IMR-90 (cell line): ENCODE results near the gene SGSH. TPM values are rescaled to one million over a fixed set of nuclear protein-coding genes. Genes with fewer than 3 reads are reported as not detected.

ENCODE experiments used
- ATAC-seq: fragments of 200-7000 bp; cut with Tn5 transposase; 2 replicates; pipeline ENCODE4 v1.9.1; 2020; ENCODE audit warnings: low read depth, mild to moderate bottlenecking, moderate library complexity
- BruUV-seq: library from RNA; stranded (reverse); fragments of 400-500 nt; replicated peaks from 2 replicates; lab custom pipeline; 2021; lab: Mats Ljungman, UMichigan
- CTCF ChIA-PET: fragments of 300-600 bp; formaldehyde crosslinking; extraction: SDS; loops from one replicate; lab custom pipeline; 2021; ENCODE audit warnings: antibody characterized with exemption; lab: Yijun Ruan, JAX
- POLR2A ChIA-PET: fragments of 300-600 bp; sonication (Branson Sonifier 250); formaldehyde crosslinking; loops from one replicate; lab custom pipeline; 2022; ENCODE audit warnings: antibody characterized with exemption; ENCODE audit not compliant: unreplicated experiment; lab: Charles Lee
- DNase-seq: peaks from one replicate; pipeline ENCODE4 v3.0.0; 2013
- H2AFZ ChIP-seq: replicated peaks from 2 replicates; pipeline ENCODE3; 2013; ENCODE audit warnings: low read length, mild to moderate bottlenecking; ENCODE audit not compliant: poor library complexity
- H2AK5ac ChIP-seq: 2 replicates; pipeline ENCODE4 v1.6.1; 2013; ENCODE audit warnings: low read depth, low read length, inconsistent platforms
- H2AK9ac ChIP-seq: replicated peaks from 2 replicates; pipeline ENCODE3; 2013; ENCODE audit warnings: mild to moderate bottlenecking, low read depth, low read length, moderate library complexity; ENCODE audit not compliant: poor library complexity
- H2BK120ac ChIP-seq: 2 replicates; pipeline ENCODE4 v1.6.1; 2013; ENCODE audit warnings: low read depth, low read length, inconsistent platforms
- H2BK15ac ChIP-seq: 3 replicates; pipeline ENCODE4 v1.6.1; 2013; ENCODE audit warnings: low read depth, low read length, inconsistent platforms
- H2BK20ac ChIP-seq: 2 replicates; pipeline ENCODE4 v1.6.1; 2013; ENCODE audit warnings: low read depth, mild to moderate bottlenecking, inconsistent platforms, low read length, moderate library complexity
- H2BK5ac ChIP-seq: 2 replicates; pipeline ENCODE4 v1.6.1; 2013; ENCODE audit warnings: mild to moderate bottlenecking, low read depth, low read length, inconsistent platforms; ENCODE audit not compliant: poor library complexity, severe bottlenecking
- H3K14ac ChIP-seq: replicated peaks from 2 replicates; pipeline ENCODE4 v1.6.1; 2013; ENCODE audit warnings: low read depth, low read length, inconsistent platforms
- H3K18ac ChIP-seq: 2 replicates; pipeline ENCODE4 v1.6.1; 2013; ENCODE audit warnings: low read depth, low read length, control low read depth
- H3K23ac ChIP-seq: 2 replicates; pipeline ENCODE4 v1.6.1; 2013; ENCODE audit warnings: low read depth, low read length, inconsistent platforms
- H3K27ac ChIP-seq: 2 replicates; pipeline ENCODE4 v1.5.1; 2013; ENCODE audit warnings: mild to moderate bottlenecking, control low read depth, low read length; ENCODE audit not compliant: insufficient read depth
- H3K27me3 ChIP-seq: 2 replicates; pipeline ENCODE4 v1.6.1; 2013; ENCODE audit warnings: low read length; ENCODE audit not compliant: control insufficient read depth, insufficient read depth
- H3K36me3 ChIP-seq: 2 replicates; pipeline ENCODE4 v1.6.1; 2013; ENCODE audit warnings: low read length, mixed read lengths; ENCODE audit not compliant: control insufficient read depth, insufficient read depth
- H3K4ac ChIP-seq: 2 replicates; pipeline ENCODE4 v1.6.1; 2013; ENCODE audit warnings: low read depth, low read length, inconsistent platforms
- H3K4me1 ChIP-seq: 2 replicates; pipeline ENCODE4 v1.6.1; 2013; ENCODE audit warnings: low read length, mixed read lengths; ENCODE audit not compliant: control insufficient read depth, insufficient read depth
- H3K4me2 ChIP-seq: 2 replicates; pipeline ENCODE4 v1.6.1; 2013; ENCODE audit warnings: low read depth, mild to moderate bottlenecking, control low read depth, low read length, moderate library complexity
- H3K4me3 ChIP-seq: 2 replicates; pipeline ENCODE4 v1.5.1; 2013; ENCODE audit warnings: low read depth, mild to moderate bottlenecking, control low read depth, low read length, moderate library complexity; ENCODE audit not compliant: insufficient read depth
- H3K56ac ChIP-seq: 2 replicates; pipeline ENCODE4 v1.6.1; 2013; ENCODE audit warnings: low read length, inconsistent platforms; ENCODE audit not compliant: insufficient read depth; ENCODE audit errors: extremely low read depth
- H3K79me1 ChIP-seq, 2 experiments: 2 replicates each; pipeline ENCODE4 v1.6.1; 2013; ENCODE audit warnings: low read length in 2 of 2, inconsistent platforms in 1 of 2, low read depth in 1 of 2
- H3K9ac ChIP-seq: 2 replicates; pipeline ENCODE4 v1.6.1; 2013; ENCODE audit warnings: low read depth, low read length, control low read depth
- H3K9me1 ChIP-seq: 2 replicates; pipeline ENCODE4 v1.6.1; 2013; ENCODE audit warnings: low read length, inconsistent platforms; ENCODE audit not compliant: insufficient read depth
- H3K9me3 ChIP-seq: 2 replicates; pipeline ENCODE4 v1.6.1; 2013; ENCODE audit warnings: low read length; ENCODE audit not compliant: control insufficient read depth, insufficient read depth
- H4K20me1 ChIP-seq: 2 replicates; pipeline ENCODE4 v1.6.1; 2013; ENCODE audit warnings: low read length, inconsistent platforms; ENCODE audit not compliant: insufficient read depth
- H4K5ac ChIP-seq: 2 replicates; pipeline ENCODE4 v1.6.1; 2013; ENCODE audit warnings: mild to moderate bottlenecking, low read depth, low read length, control low read depth
- H4K8ac ChIP-seq, 2 experiments: 2 replicates each; pipeline ENCODE4 v1.6.1; 2013; ENCODE audit warnings: low read depth in 2 of 2, low read length in 2 of 2, control low read depth in 1 of 2, inconsistent platforms in 1 of 2
- H4K91ac ChIP-seq: 2 replicates; pipeline ENCODE4 v1.6.1; 2013; ENCODE audit warnings: low read depth, low read length, inconsistent platforms; ENCODE audit not compliant: insufficient read depth
- BHLHE40 ChIP-seq: fragments of 150-350 bp; IDR thresholded peaks from 2 replicates; pipeline ENCODE4 v1.6.1; 2016; ENCODE audit warnings: mild to moderate bottlenecking, low read depth, low read length
- CEBPB ChIP-seq: IDR thresholded peaks from 2 replicates; pipeline ENCODE4 v1.6.1; 2012; ENCODE audit warnings: low read depth, low read length, improper control_type of control experiment
- CHD1 ChIP-seq: IDR thresholded peaks from 2 replicates; pipeline ENCODE4 v1.6.1; 2012; ENCODE audit warnings: low read depth, low read length, improper control_type of control experiment
- CTCF ChIP-seq: conservative IDR thresholded peaks from 2 replicates; pipeline ENCODE4 v1.5.1; 2012; ENCODE audit warnings: mild to moderate bottlenecking, low read depth, low read length, improper control_type of control experiment
- ELK1 ChIP-seq: fragments of 150-350 bp; IDR thresholded peaks from 2 replicates; pipeline ENCODE4 v1.6.1; 2016; ENCODE audit warnings: low read depth, mild to moderate bottlenecking, low read length, moderate library complexity, borderline replicate concordance
- FOS ChIP-seq: fragments of 150-350 bp; IDR thresholded peaks from 2 replicates; pipeline ENCODE4 v1.6.1; 2016; ENCODE audit warnings: low read depth, low read length
- MAFK ChIP-seq: IDR thresholded peaks from 2 replicates; pipeline ENCODE4 v1.6.1; 2012; ENCODE audit warnings: low read depth, low read length, improper control_type of control experiment
- MAZ ChIP-seq: IDR thresholded peaks from 2 replicates; pipeline ENCODE4 v1.6.1; 2012; ENCODE audit warnings: low read depth, mild to moderate bottlenecking, low read length, improper control_type of control experiment, moderate library complexity, borderline replicate concordance
- MXI1 ChIP-seq: IDR thresholded peaks from 2 replicates; pipeline ENCODE4 v1.6.1; 2012; ENCODE audit warnings: low read depth, mild to moderate bottlenecking, low read length, moderate library complexity, borderline replicate concordance
- NFE2L2 ChIP-seq: fragments of 150-350 bp; IDR thresholded peaks from 2 replicates; pipeline ENCODE4 v1.6.1; 2016; ENCODE audit warnings: low read depth, mild to moderate bottlenecking, low read length
- POLR2A ChIP-seq: IDR thresholded peaks from 2 replicates; pipeline ENCODE4 v1.6.1; 2012; ENCODE audit warnings: mild to moderate bottlenecking, low read depth, low read length
- RAD21 ChIP-seq: IDR thresholded peaks from 2 replicates; pipeline ENCODE4 v1.6.1; 2012; ENCODE audit warnings: low read length, improper control_type of control experiment
- RCOR1 ChIP-seq: IDR thresholded peaks from 2 replicates; pipeline ENCODE4 v1.6.1; 2012; ENCODE audit warnings: mild to moderate bottlenecking, low read length, improper control_type of control experiment; ENCODE audit not compliant: insufficient replicate concordance
- RFX5 ChIP-seq: IDR thresholded peaks from 2 replicates; pipeline ENCODE4 v1.8.0; 2012; ENCODE audit warnings: low read depth, mild to moderate bottlenecking, low read length, moderate library complexity
- SMC3 ChIP-seq: fragments of 150-350 bp; IDR thresholded peaks from 2 replicates; pipeline ENCODE4 v1.6.1; 2016; ENCODE audit warnings: low read depth, mild to moderate bottlenecking, antibody characterized with exemption, low read length, moderate library complexity
- USF2 ChIP-seq: fragments of 150-350 bp; IDR thresholded peaks from 2 replicates; pipeline ENCODE4 v1.6.1; 2017; ENCODE audit warnings: mild to moderate bottlenecking, antibody characterized with exemption, low read length, low read depth
- WGBS, 2 experiments: methylation state at CpG; one replicate each; pipeline versions ENCODE4 v1.1.5 to v1.1.7; 2013; ENCODE audit warnings: missing lambda C conversion rate in 2 of 2; ENCODE audit not compliant: insufficient read length in 1 of 2; ENCODE audit errors: extremely low coverage in 2 of 2; 5-methylcytosine and 5-hydroxymethylcytosine counted together
- dilution Hi-C: fragments of 300-500 bp; cut with HindIII; formaldehyde crosslinking; loops from one replicate; pipeline ENCODE4 v1.14.3; 2018; ENCODE audit warnings: low sequenced_read_pairs; ENCODE audit not compliant: unreplicated experiment
- in situ Hi-C: fragments of 300-500 bp; cut with MboI; formaldehyde crosslinking; loops from 3 replicates; pipeline ENCODE4 v1.14.3; 2019; ENCODE audit warnings: low sequenced_read_pairs, inconsistent platforms, mixed read lengths
- intact Hi-C: fragments of 100-400 bp; cut with micrococcal nuclease; formaldehyde crosslinking; loops from 2 replicates; pipeline ENCODE4 v1.10.0; 2022
- polyA plus RNA-seq, 3 experiments: library from polyadenylated mRNA; depleted of rRNA; stranded (reverse); fragments of >200 nt; gene quantifications; 2 replicates each; pipeline ENCODE4 v1.2.3, GENCODE V29; 2012; ENCODE audit warnings: low replicate concordance in 1 of 3
- total RNA-seq: library from RNA; depleted of rRNA; stranded (reverse); fragments of >200 nt; gene quantifications from 2 replicates; pipeline ENCODE4 v1.2.3, GENCODE V29; 2012

The SGSH gene
- total and polyA plus RNA-seq, 2 of the 4 experiments (the other 2 are of a cell fraction) = 3.0 to 41.5 TPM

GRCh38 chr17:80229011-80229410 lies 8.9 kb upstream of the SGSH start:
- 86% methylated on average over 2 of the region's 4 CpGs; no CpG with 5 or more reads in 1 of the 2 experiments for WGBS, 2 experiments

More at GRCh38 chr17:80229011-80229410, 8.9 kb upstream of the SGSH start:
- H3K18ac ChIP-seq = no peak overlapping the region
- H4K20me1 ChIP-seq = no peaks in the 10 kb centered on the region
- no peak overlapping the region for H4K5ac ChIP-seq
- H3K14ac ChIP-seq = no peak overlapping the region
- peaks cover 14% of the 10 kb centered on the region for H3K9me3 ChIP-seq
- no peak overlapping the region for H3K4me2 ChIP-seq
- no peak overlapping the region for H3K4ac ChIP-seq
- no peak overlapping the region for H3K56ac ChIP-seq
- no peak overlapping the region for H2BK20ac ChIP-seq
- H3K27ac ChIP-seq = no peak overlapping the region
- no peak overlapping the region for H2BK5ac ChIP-seq
- no peak overlapping the region for H3K23ac ChIP-seq
- H4K8ac ChIP-seq = no peak overlapping the region
- ChIA-PET CTCF (no interaction called here), POLR2A (no interaction called here)
- intact Hi-C loops (no loop called here), in situ Hi-C loops (no loop called here), dilution Hi-C loops (no loop called here)
- no peak overlapping the region for H3K9ac ChIP-seq
- no peaks in the 10 kb centered on the region for H3K27me3 ChIP-seq
- peaks cover 39% of the 10 kb centered on the region for H3K36me3 ChIP-seq
- no peak overlapping the region for H3K4me3 ChIP-seq
- no peak overlapping the region for H2AFZ ChIP-seq
- H3K4me1 ChIP-seq = no peaks in the 10 kb centered on the region
- TF ChIP-seq CHD1 (no peak), MAFK (no peak), POLR2A (no peak), USF2 (no peak), MXI1 (no peak), ELK1 (no peak), NFE2L2 (no peak), MAZ (no peak), BHLHE40 (no peak), RAD21 (no peak), SMC3 (no peak), CEBPB (no peak), RFX5 (no peak), FOS (no peak), RCOR1 (no peak), CTCF (no peak)
- no TSS peak for BruUV-seq
- no peak overlapping the region for H2BK120ac ChIP-seq
- no peak overlapping the region for H4K91ac ChIP-seq
- no peak for DNase-seq
- peaks cover 4% of the 10 kb centered on the region for H3K9me1 ChIP-seq
- peaks cover 0 to 3% of the 10 kb centered on the region in 2 experiments; a peak in 2 of 4 replicates for H3K79me1 ChIP-seq
- no peak overlapping the region for H2BK15ac ChIP-seq
- no peak overlapping the region for H2AK9ac ChIP-seq
- H2AK5ac ChIP-seq = no peak overlapping the region
- ATAC-seq = no peak
